Liver (tissue), 9 donors: ENCODE results near the gene HCK. TPM values are rescaled to one million over a fixed set of nuclear protein-coding genes. Genes with fewer than 3 reads are reported as not detected.
A peak's percentile ranks its signal among the peaks of the same experiment; 100 is the strongest.

ENCODE experiments used
- DNase-seq: peaks from one replicate; pipeline ENCODE4 v3.0.0-alpha.2; 2017; ENCODE audit warnings: low spot score
- H3K27ac ChIP-seq, 2 donors: one replicate each; pipeline ENCODE4 v1.7.0; 2013; ENCODE audit warnings: inconsistent platforms in 2 of 2, low read length in 2 of 2, control low read depth in 1 of 2, low read depth in 1 of 2, mild to moderate bottlenecking in 1 of 2
- H3K27me3 ChIP-seq, 4 donors: one replicate each; pipeline versions ENCODE4 v1.6.1 to v1.7.0; 2013; ENCODE audit warnings: low read length in 3 of 4, inconsistent platforms in 1 of 4, mild to moderate bottlenecking in 1 of 4, moderate library complexity in 1 of 4; ENCODE audit not compliant: control insufficient read depth in 4 of 4, insufficient read depth in 4 of 4
- H3K36me3 ChIP-seq, 4 donors: one replicate each; pipeline versions ENCODE4 v1.6.1 to v1.7.0; 2013; ENCODE audit warnings: low read length in 3 of 4, mild to moderate bottlenecking in 3 of 4, low read depth in 1 of 4, moderate library complexity in 1 of 4; ENCODE audit not compliant: control insufficient read depth in 4 of 4, insufficient read depth in 3 of 4
- H3K4me1 ChIP-seq, 4 donors: one replicate each; pipeline versions ENCODE4 v1.6.1 to v1.7.0; 2013; ENCODE audit warnings: low read length in 3 of 4, mild to moderate bottlenecking in 3 of 4, moderate library complexity in 1 of 4; ENCODE audit not compliant: control insufficient read depth in 4 of 4, insufficient read depth in 4 of 4
- H3K4me3 ChIP-seq, 3 donors: one replicate each; pipeline versions ENCODE4 v1.6.1 to v1.7.0; 2013; ENCODE audit warnings: low read length in 3 of 3, control low read depth in 1 of 3, low read depth in 1 of 3, mild to moderate bottlenecking in 1 of 3
- H3K9ac ChIP-seq, 2 donors: one replicate each; pipeline ENCODE4 v1.7.0; 2013; ENCODE audit warnings: low read length in 2 of 2, mild to moderate bottlenecking in 2 of 2, moderate library complexity in 2 of 2, control low read depth in 1 of 2, low read depth in 1 of 2
- H3K9me3 ChIP-seq, 4 donors: one replicate each; pipeline versions ENCODE4 v1.6.1 to v1.7.0; 2013; ENCODE audit warnings: low read length in 3 of 4; ENCODE audit not compliant: control insufficient read depth in 4 of 4
- EGR1 ChIP-seq, 2 donors: IDR thresholded peaks; 2 replicates each; pipeline ENCODE4 v1.6.1; 2016 to 2018; ENCODE audit warnings: antibody characterized with exemption in 2 of 2, low read depth in 2 of 2
- FOXA1 ChIP-seq: IDR thresholded peaks from 2 replicates; pipeline ENCODE4 v1.6.1; 2016; ENCODE audit warnings: antibody characterized with exemption
- GABPA ChIP-seq, 2 donors: IDR thresholded peaks in 1 of 2; conservative IDR thresholded peaks in 1 of 2; 2 replicates each; pipeline ENCODE4 v1.6.1; 2016; ENCODE audit warnings: antibody characterized with exemption in 2 of 2, mild to moderate bottlenecking in 1 of 2, moderate library complexity in 1 of 2
- HNF4A ChIP-seq, 2 donors: conservative IDR thresholded peaks; 2 replicates each; pipeline ENCODE4 v1.6.1; 2016; ENCODE audit warnings: antibody characterized with exemption in 2 of 2, mild to moderate bottlenecking in 2 of 2
- HNF4G ChIP-seq: IDR thresholded peaks from 2 replicates; pipeline ENCODE4 v1.6.1; 2016; ENCODE audit warnings: antibody characterized with exemption
- NR2F2 ChIP-seq: IDR thresholded peaks from 2 replicates; pipeline ENCODE4 v1.6.1; 2016; ENCODE audit warnings: antibody characterized with exemption
- RXRA ChIP-seq, 2 donors: IDR thresholded peaks; 2 replicates each; pipeline ENCODE4 v1.6.1; 2017 to 2018; ENCODE audit warnings: antibody characterized with exemption in 2 of 2, mild to moderate bottlenecking in 1 of 2
- SP1 ChIP-seq: IDR thresholded peaks from 2 replicates; pipeline ENCODE4 v1.6.1; 2018; ENCODE audit warnings: antibody characterized with exemption, mild to moderate bottlenecking
- TAF1 ChIP-seq: conservative IDR thresholded peaks from 2 replicates; pipeline ENCODE4 v1.6.1; 2016; ENCODE audit warnings: antibody characterized with exemption, mild to moderate bottlenecking
- YY1 ChIP-seq: IDR thresholded peaks from 2 replicates; pipeline ENCODE4 v1.6.1; 2016; ENCODE audit warnings: antibody characterized with exemption, mild to moderate bottlenecking
- WGBS: extraction: QIAGEN DNeasy Blood & Tissue Kit; methylation state at CpG from one replicate; pipeline ENCODE4 v1.1.7; 2013; 5-methylcytosine and 5-hydroxymethylcytosine counted together
- polyA plus RNA-seq, 2 donors: library from polyadenylated mRNA; stranded (reverse) in 1 of 2; unstranded in 1 of 2; fragments of 200-250 nt in 1 of 2; fragments of >200 nt in 1 of 2; fragmentation: Nextera tagmentation in 1 of 2; extraction: Ambion mirVana in 1 of 2; gene quantifications; one replicate each; pipeline versions ENCODE4 v1.2.1 to v1.2.3, GENCODE V29; 2013 to 2015
- total RNA-seq, 2 donors: library from RNA; depleted of rRNA; stranded (reverse); fragments of >200 nt; gene quantifications; one replicate each; pipeline ENCODE4 v1.2.3, GENCODE V29; 2014
- TF ChIP-seq, protein P1 (sequence below): IDR thresholded peaks from 2 replicates; pipeline ENCODE4 v1.6.1; 2016; ENCODE audit warnings: antibody characterized with exemption, mild to moderate bottlenecking
- TF ChIP-seq, protein P2 (sequence below): fragments of 150-350 bp; IDR thresholded peaks from 2 replicates; pipeline ENCODE4 v1.5.1; 2017; ENCODE audit warnings: improper control_type of control experiment, low read depth, low read length; ENCODE audit not compliant: missing input control
- TF ChIP-seq, protein P3 (sequence below): IDR thresholded peaks from 2 replicates; pipeline ENCODE4 v1.6.1; 2016; ENCODE audit warnings: antibody characterized with exemption
- TF ChIP-seq, protein P4 (sequence below): IDR thresholded peaks from 2 replicates; pipeline ENCODE4 v1.6.1; 2016; ENCODE audit warnings: antibody characterized with exemption
- donor health status: healthy.
- donor health status: healthy.
- donor health status: healthy.
- donor health status: healthy.
- donor health status: healthy.

The HCK gene
- total and polyA plus RNA-seq, 4 donors, result 1.8 to 20.6 (median 10.2) TPM

DNA sequence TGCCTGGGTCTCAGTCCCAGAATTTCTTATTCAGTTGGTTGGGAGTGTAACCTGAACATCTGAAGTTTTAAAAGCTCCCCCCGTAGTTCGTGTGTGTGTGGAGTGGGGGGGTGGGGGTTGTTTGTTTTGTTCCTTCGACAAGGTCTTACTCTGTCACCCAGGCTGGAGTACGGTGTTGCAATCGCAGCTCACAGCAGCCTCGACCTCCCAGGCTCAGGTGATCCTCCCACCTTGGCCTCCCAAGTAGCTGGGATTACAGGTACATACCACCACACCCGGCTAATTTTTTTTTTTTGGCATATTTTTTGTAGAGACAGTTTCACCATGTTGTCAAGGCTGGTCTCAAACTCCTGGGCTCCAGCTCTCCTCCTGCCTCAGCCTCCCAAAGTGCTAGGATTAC, 38.7 kb upstream of the HCK start (continued):
- TF ChIP-seq, protein P1, sequence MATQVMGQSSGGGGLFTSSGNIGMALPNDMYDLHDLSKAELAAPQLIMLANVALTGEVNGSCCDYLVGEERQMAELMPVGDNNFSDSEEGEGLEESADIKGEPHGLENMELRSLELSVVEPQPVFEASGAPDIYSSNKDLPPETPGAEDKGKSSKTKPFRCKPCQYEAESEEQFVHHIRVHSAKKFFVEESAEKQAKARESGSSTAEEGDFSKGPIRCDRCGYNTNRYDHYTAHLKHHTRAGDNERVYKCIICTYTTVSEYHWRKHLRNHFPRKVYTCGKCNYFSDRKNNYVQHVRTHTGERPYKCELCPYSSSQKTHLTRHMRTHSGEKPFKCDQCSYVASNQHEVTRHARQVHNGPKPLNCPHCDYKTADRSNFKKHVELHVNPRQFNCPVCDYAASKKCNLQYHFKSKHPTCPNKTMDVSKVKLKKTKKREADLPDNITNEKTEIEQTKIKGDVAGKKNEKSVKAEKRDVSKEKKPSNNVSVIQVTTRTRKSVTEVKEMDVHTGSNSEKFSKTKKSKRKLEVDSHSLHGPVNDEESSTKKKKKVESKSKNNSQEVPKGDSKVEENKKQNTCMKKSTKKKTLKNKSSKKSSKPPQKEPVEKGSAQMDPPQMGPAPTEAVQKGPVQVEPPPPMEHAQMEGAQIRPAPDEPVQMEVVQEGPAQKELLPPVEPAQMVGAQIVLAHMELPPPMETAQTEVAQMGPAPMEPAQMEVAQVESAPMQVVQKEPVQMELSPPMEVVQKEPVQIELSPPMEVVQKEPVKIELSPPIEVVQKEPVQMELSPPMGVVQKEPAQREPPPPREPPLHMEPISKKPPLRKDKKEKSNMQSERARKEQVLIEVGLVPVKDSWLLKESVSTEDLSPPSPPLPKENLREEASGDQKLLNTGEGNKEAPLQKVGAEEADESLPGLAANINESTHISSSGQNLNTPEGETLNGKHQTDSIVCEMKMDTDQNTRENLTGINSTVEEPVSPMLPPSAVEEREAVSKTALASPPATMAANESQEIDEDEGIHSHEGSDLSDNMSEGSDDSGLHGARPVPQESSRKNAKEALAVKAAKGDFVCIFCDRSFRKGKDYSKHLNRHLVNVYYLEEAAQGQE, result no peak

DNA sequence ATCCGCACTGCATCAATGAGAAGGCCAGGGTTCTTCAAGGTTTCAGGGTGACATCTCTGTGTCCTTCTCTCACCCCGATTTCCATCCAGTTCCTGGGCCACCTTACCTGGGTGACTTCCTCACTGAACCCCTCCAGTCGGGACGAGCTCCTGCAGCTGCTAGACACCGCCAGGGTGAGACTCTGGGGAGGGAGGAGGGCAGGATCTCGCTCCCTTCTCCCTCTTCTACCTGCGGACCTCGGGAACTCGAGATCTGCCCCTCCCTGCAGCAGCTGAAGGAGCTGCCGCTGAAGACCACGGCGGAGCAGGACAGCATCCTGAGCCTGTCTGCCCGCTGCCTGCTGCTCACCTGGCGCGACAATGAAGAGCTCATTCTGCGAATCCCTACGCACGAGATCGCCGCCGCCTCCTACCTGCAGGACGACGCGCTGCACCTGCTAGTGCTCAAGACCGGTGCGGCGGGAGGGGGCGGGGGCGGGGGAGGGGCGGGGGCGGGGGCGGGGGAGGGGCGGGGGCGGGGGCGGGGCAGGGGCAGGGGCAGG, 34.3 kb upstream of the HCK start:
- no peak for TF ChIP-seq NR2F2
- TF ChIP-seq, protein P2, sequence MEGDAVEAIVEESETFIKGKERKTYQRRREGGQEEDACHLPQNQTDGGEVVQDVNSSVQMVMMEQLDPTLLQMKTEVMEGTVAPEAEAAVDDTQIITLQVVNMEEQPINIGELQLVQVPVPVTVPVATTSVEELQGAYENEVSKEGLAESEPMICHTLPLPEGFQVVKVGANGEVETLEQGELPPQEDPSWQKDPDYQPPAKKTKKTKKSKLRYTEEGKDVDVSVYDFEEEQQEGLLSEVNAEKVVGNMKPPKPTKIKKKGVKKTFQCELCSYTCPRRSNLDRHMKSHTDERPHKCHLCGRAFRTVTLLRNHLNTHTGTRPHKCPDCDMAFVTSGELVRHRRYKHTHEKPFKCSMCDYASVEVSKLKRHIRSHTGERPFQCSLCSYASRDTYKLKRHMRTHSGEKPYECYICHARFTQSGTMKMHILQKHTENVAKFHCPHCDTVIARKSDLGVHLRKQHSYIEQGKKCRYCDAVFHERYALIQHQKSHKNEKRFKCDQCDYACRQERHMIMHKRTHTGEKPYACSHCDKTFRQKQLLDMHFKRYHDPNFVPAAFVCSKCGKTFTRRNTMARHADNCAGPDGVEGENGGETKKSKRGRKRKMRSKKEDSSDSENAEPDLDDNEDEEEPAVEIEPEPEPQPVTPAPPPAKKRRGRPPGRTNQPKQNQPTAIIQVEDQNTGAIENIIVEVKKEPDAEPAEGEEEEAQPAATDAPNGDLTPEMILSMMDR, result peak; percentile 2
- H3K4me1 ChIP-seq, result peaks cover 0 to 8% (median 4%) of the 10 kb centered on the region in 4 donors
- no peak for DNase-seq
- H3K36me3 ChIP-seq, result no peaks in the 10 kb centered on the region
- 16% methylated on average over 26 of the region's 35 CpGs for WGBS
- H3K27me3 ChIP-seq, result peaks cover 0 to 11% (median under 1%) of the 10 kb centered on the region in 4 donors
- no peaks in the 10 kb centered on the region for H3K9me3 ChIP-seq
- no peak overlapping the region for H3K4me3 ChIP-seq
- no peak overlapping the region for H3K9ac ChIP-seq
- H3K27ac ChIP-seq, result no peak overlapping the region

DNA sequence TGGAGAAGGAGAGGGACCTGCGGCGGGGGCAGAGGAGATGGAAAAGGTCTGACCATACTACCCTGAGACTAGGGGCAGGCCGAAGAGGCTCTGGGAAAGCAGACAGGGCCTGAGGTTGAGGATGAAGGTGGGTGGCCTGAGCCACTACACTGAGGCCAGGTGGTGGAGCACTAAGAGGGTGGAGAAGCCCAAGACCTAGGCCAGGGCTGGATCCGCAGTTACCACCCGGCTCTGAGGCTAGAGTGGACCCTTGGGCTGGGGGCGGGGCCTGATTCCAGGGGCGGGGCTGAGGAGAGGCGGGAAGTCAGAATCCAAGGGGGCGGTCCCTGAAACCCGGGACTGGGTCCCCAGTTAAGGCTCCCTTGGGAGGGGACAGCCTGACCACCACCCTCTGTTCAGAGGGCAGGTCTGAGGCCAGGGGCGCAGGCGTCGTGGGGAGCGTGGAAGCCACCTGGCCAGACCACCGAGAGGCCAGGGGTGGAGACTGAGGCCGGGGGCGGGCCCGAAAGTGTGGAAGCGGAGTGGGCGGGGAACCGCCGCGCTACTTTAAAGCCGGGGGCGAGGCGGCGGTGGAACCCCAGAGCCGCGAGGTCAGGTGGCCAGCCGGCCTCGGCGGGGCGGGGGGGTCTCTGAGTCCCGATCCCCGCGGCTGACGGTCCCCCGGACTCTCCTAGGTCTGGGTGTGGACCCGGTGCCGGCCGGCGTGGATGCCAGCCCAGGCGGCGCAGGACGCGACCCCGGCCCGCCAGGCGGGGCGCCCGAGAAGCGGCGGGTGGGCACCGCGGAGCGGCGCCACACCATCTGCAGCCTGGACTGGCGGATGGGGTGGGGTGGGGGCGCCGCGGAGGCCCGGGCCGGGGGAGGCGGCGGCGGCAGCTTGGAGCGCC, 33.5 kb upstream of the HCK start:
- 2% methylated on average over 67 of the region's 67 CpGs for WGBS
- H3K27ac ChIP-seq, result no peak overlapping the region
- H3K9ac ChIP-seq, result no peak overlapping the region
- TF ChIP-seq, protein P2, result no peak
- TF ChIP-seq HNF4A (conservative IDR thresholded peaks at IDR 0.05) (no peak), FOXA1 (no peak), GABPA (IDR thresholded peaks at IDR 0.05 in 1 of 2, conservative IDR thresholded peaks at IDR 0.05 in 1 of 2) (no peak), YY1 (no peak), NR2F2 (no peak), SP1 (no peak), RXRA (IDR thresholded peaks at IDR 0.05) (no peak), HNF4G (no peak), TAF1 (no peak), EGR1 (IDR thresholded peaks at IDR 0.05; ENCODE audit: low read depth in 2 of 2) (no peak)
- TF ChIP-seq, protein P3, sequence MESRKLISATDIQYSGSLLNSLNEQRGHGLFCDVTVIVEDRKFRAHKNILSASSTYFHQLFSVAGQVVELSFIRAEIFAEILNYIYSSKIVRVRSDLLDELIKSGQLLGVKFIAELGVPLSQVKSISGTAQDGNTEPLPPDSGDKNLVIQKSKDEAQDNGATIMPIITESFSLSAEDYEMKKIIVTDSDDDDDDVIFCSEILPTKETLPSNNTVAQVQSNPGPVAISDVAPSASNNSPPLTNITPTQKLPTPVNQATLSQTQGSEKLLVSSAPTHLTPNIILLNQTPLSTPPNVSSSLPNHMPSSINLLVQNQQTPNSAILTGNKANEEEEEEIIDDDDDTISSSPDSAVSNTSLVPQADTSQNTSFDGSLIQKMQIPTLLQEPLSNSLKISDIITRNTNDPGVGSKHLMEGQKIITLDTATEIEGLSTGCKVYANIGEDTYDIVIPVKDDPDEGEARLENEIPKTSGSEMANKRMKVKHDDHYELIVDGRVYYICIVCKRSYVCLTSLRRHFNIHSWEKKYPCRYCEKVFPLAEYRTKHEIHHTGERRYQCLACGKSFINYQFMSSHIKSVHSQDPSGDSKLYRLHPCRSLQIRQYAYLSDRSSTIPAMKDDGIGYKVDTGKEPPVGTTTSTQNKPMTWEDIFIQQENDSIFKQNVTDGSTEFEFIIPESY, result no peak
- TF ChIP-seq, protein P4, sequence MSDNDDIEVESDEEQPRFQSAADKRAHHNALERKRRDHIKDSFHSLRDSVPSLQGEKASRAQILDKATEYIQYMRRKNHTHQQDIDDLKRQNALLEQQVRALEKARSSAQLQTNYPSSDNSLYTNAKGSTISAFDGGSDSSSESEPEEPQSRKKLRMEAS, result no peak

More for the DNA sequence above, 33.5 kb upstream of the HCK start:
- H3K9me3 ChIP-seq, result no peaks in the 10 kb centered on the region
- no peaks in the 10 kb centered on the region for H3K36me3 ChIP-seq
- H3K4me3 ChIP-seq, result peak overlapping the region in 2 of 3 donors; percentile 55 to 63
- H3K4me1 ChIP-seq, result peaks cover 0 to 8% (median 4%) of the 10 kb centered on the region in 4 donors
- DNase-seq, result peak; percentile 76
- peaks cover 0 to 11% (median under 1%) of the 10 kb centered on the region in 4 donors for H3K27me3 ChIP-seq
